Activated CD8-positive, alpha-beta T cell treated with anti-CD3 and anti-CD28 coated beads, Interleukin-2, amount 10 ng/mL, durations not matched to agents 7 days and 5 days (primary cell): ENCODE results near the gene FAM120A. TPM values are rescaled to one million over a fixed set of nuclear protein-coding genes. Genes with fewer than 3 reads are reported as not detected.
"Not testable (repeated sequence)": the region's sequence is repeated elsewhere in the genome, so short reads cannot be mapped to it uniquely, and the experiment has no call there.

Experiments used
- ATAC-seq: fragments of 150-1000 bp; cut with Tn5 transposase; one replicate; pipeline ENCODE4 v1.10.0; 2021; ENCODE audit warnings: moderate library complexity
- CTCF ChIA-PET: fragments of 350-600 bp; sonication (Branson Sonifier 250); formaldehyde crosslinking; loops from one replicate; lab custom pipeline; 2021; ENCODE audit warnings: antibody characterized with exemption; lab: Charles Lee
- POLR2A ChIA-PET: fragments of 350-600 bp; sonication (Branson Sonifier 250); formaldehyde crosslinking; loops from one replicate; lab custom pipeline; 2021; ENCODE audit warnings: antibody characterized with exemption; lab: Charles Lee
- DNase-seq: peaks from one replicate; pipeline ENCODE4 v3.0.0-alpha.2; 2020
- H3K27ac Mint-ChIP-seq: one replicate; pipeline ENCODE4 v1.8.0; 2021; ENCODE audit warnings: mild to moderate bottlenecking, mixed read lengths
- H3K27me3 Mint-ChIP-seq: one replicate; pipeline ENCODE4 v1.8.0; 2021; ENCODE audit warnings: low read depth, mixed read lengths
- H3K36me3 Mint-ChIP-seq: one replicate; pipeline ENCODE4 v1.8.0; 2021; ENCODE audit warnings: low read depth, mixed read lengths
- H3K4me1 Mint-ChIP-seq: one replicate; pipeline ENCODE4 v1.8.0; 2021; ENCODE audit warnings: low read depth, mixed read lengths
- H3K4me3 Mint-ChIP-seq: one replicate; pipeline ENCODE4 v1.8.0; 2021; ENCODE audit warnings: mild to moderate bottlenecking, mixed read lengths
- H3K9me3 Mint-ChIP-seq: one replicate; pipeline ENCODE4 v1.8.0; 2022; ENCODE audit warnings: mixed read lengths; ENCODE audit not compliant: insufficient read depth
- total RNA-seq, 2 experiments: library from RNA; stranded (reverse); gene quantifications; one replicate each; pipeline ENCODE4 v1.2.3, GENCODE V29; 2021

The FAM120A gene
- total RNA-seq, 2 experiments from 2014 or later, result 139 to 141 TPM

- Mint-ChIP-seq H3K36me3 (peaks cover 73% of the 10 kb centered on the region), H3K4me3 (peak overlapping the region; percentile 75), H3K27me3 (no peaks in the 10 kb centered on the region), H3K27ac (peak overlapping the region; percentile 88), H3K9me3 (no peaks in the 10 kb centered on the region), H3K4me1 (peaks cover 37% of the 10 kb centered on the region)
- ATAC-seq (peak; percentile 35), DNase-seq (no peak)
- POLR2A ChIA-PET, result interaction anchor here (0.8 kb wide), 1 partner anchor 66 kb away, joined by 3 read pairs; no protein-coding TSS in a partner anchor
- CTCF ChIA-PET, result interaction anchor here (1.5 kb wide), 1 partner anchor 66 kb away, joined by 4 read pairs; no protein-coding TSS in a partner anchor
Observed at GRCh38 chr9:93500571-93501298, 49.2 kb downstream of the FAM120A start.

DNA sequence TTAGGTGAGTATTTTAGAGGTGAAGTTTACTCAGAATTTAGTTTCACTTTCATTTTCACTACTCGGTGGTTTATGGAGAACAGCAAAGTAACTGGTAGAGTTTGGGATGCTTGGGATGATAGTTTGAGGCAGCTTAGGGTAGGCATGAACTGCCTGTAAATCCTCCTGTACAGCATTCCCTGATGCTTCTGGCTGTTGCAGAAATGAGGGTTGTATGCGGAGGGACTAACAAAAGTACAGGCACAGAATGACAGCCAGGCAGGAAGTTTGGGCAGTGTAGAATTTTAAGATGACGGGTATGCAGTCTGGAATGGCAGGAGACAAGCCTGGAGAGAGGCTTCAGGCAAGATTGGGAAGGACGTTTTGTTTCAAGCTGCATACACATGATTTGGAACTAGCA lies 49.9 kb downstream of the FAM120A start:
- Mint-ChIP-seq H3K9me3 (no peaks in the 10 kb centered on the region), H3K27me3 (no peaks in the 10 kb centered on the region), H3K27ac (peak overlapping the region; percentile 88), H3K4me1 (peaks cover 40% of the 10 kb centered on the region), H3K36me3 (peaks cover 74% of the 10 kb centered on the region), H3K4me3 (peak overlapping the region; percentile 75)
- ATAC-seq (peak; percentile 76), DNase-seq (no peak)
- ChIA-PET POLR2A (interaction anchor here (0.8 kb wide), 1 partner anchor 65 kb away, joined by 3 read pairs; no protein-coding TSS in a partner anchor), CTCF (interaction anchor here (1.2 kb wide), 1 partner anchor 392 kb away, joined by 3 read pairs; no protein-coding TSS in a partner anchor)

DNA sequence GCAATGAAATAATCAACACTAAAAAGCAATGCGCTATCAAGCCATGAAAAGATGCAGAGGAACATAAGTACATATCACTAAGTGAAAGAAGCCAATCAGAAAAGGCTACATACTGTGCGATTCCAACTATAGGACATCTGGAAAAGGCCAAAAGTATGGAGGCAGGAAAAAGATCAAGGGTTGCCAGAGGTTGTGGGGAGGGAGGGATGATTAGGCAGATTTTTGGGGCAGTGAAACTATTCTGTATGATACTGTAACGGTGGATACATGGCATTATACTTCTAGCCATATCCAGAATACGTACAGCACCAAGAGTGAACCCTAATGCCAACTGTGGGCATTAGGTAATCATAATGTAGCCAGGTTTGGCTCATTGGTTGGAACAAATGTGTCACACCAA lies 51.9 kb downstream of the FAM120A start:
- Mint-ChIP-seq H3K27ac (no peak overlapping the region), H3K9me3 (no peaks in the 10 kb centered on the region), H3K4me1 (peaks cover 52% of the 10 kb centered on the region), H3K4me3 (no peak overlapping the region), H3K36me3 (peaks cover 69% of the 10 kb centered on the region), H3K27me3 (no peaks in the 10 kb centered on the region)
- ATAC-seq (no peak), DNase-seq (no peak)
- POLR2A ChIA-PET, result no interaction called here
- CTCF ChIA-PET, result no interaction called here

DNA sequence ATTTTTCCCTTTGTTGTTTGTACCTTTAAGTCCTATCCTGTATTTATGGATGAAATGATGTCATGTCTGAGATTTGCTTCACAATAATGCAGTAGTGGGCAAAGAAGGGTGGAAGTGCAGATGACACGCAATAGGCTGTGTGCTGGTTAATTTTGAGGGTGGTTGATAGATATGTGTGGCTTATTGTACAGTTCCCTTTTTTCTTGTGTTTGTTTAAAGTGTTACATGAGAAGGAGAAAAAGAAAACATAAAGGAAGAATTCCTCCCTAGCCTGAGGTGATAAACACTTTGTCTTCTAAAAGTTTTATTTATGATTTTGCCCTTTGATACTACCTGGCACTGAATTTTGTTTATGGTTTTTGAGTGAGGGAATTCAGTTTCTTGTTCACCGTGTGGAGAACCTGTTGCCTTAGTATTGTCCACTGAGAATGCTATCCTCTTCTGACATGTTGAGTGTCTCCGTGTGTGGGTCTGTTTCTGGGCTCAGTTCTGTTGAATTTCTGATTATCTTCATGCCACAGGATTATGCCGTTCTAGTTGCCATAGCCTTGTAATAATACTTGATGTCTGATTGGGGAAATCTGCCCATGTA lies 54.2 kb downstream of the FAM120A start:
- H3K4me1 Mint-ChIP-seq, result peaks cover 47% of the 10 kb centered on the region
- H3K36me3 Mint-ChIP-seq, result peaks cover 53% of the 10 kb centered on the region
- no peak overlapping the region for H3K27ac Mint-ChIP-seq
- DNase-seq, result no peak
- ChIA-PET CTCF (no interaction called here), POLR2A (no interaction called here)
- H3K4me3 Mint-ChIP-seq, result no peak overlapping the region
- no peaks in the 10 kb centered on the region for H3K9me3 Mint-ChIP-seq
- H3K27me3 Mint-ChIP-seq, result no peaks in the 10 kb centered on the region
- no peak for ATAC-seq

DNA sequence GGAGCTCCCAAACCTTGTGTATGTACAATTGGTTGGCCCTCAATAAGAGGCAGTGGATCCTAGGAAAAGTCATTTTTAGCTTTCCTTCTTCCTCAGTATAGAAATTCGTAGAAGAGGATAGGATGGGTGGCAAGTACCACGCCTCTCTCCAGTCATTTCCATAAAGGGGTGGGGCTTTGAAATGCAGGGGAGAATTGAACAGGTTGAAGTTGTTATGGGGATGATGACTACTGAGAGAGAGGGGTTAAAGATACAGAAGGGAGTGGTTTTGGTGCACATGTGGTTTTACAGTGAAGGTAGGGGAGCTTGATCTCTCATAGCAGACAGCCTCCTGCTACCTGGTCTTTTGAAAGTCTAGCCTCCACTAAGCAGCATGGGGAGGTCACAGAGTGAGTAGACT lies 56.3 kb downstream of the FAM120A start:
- H3K4me3 Mint-ChIP-seq, result no peak overlapping the region
- POLR2A ChIA-PET, result no interaction called here
- H3K27ac Mint-ChIP-seq, result peak overlapping the region; percentile 27
- no peaks in the 10 kb centered on the region for H3K9me3 Mint-ChIP-seq
- peaks cover 36% of the 10 kb centered on the region for H3K36me3 Mint-ChIP-seq
- H3K4me1 Mint-ChIP-seq, result peaks cover 36% of the 10 kb centered on the region
- no peaks in the 10 kb centered on the region for H3K27me3 Mint-ChIP-seq
- peak; percentile 17 for DNase-seq
- CTCF ChIA-PET, result interaction anchor here (3.4 kb wide), 1 partner anchor 59 kb away, joined by 14 read pairs; no protein-coding TSS in a partner anchor
- no peak for ATAC-seq

DNA sequence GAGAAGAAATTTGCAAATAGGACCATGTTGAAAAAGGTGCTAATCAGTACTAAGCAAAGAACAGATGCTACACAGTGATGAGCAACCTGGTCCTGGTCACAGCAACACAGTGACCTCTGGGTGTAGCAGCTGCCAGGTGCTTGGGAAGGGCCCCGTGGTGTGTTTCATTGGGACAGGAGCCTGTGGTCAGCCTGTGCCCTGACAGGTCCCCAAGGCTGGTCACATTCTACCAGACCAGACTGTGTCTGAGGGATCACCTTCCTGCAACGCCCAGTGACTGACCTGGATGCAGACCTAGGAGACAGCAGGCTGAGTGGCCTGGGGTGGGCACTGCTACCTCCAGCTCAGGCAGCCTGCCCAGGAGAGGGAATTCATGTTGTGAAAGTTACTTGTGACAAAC lies 56.7 kb downstream of the FAM120A start:
- ATAC-seq, result no peak
- Mint-ChIP-seq H3K27me3 (no peaks in the 10 kb centered on the region), H3K4me3 (no peak overlapping the region), H3K27ac (no peak overlapping the region), H3K4me1 (peaks cover 35% of the 10 kb centered on the region), H3K9me3 (no peaks in the 10 kb centered on the region), H3K36me3 (peaks cover 33% of the 10 kb centered on the region)
- peak; percentile 15 for DNase-seq
- ChIA-PET CTCF (interaction anchor here (3.4 kb wide), 1 partner anchor 58 kb away, joined by 14 read pairs; no protein-coding TSS in a partner anchor), POLR2A (no interaction called here)

DNA sequence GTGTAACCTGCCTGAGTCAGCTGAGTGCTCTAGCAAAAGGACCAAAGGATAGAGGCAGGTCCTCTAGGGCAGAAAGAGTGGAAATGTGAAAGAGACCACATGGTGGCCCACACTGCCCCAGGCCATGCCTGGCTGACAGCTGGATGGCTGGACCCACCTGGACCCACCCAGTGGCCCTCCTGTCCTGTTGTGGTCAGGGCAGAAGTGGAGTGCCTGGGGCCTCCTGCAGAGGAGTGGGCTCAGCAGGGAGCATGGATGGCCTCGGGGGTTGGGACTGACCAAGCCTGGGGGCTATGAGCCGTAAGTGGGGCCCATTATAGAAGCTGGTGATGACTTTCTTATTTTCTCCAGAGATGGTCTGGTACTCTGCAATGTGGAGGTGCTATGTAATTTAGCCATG lies 57.6 kb downstream of the FAM120A start:
- H3K4me1 Mint-ChIP-seq, result peaks cover 31% of the 10 kb centered on the region
- peaks cover 32% of the 10 kb centered on the region for H3K36me3 Mint-ChIP-seq
- DNase-seq (no peak), ATAC-seq (no peak)
- H3K9me3 Mint-ChIP-seq, result no peaks in the 10 kb centered on the region
- H3K4me3 Mint-ChIP-seq, result no peak overlapping the region
- ChIA-PET CTCF (interaction anchor here (3.4 kb wide), 1 partner anchor 57 kb away, joined by 14 read pairs; no protein-coding TSS in a partner anchor), POLR2A (no interaction called here)
- peak overlapping the region; percentile 0 for H3K27ac Mint-ChIP-seq
- H3K27me3 Mint-ChIP-seq, result no peaks in the 10 kb centered on the region

DNA sequence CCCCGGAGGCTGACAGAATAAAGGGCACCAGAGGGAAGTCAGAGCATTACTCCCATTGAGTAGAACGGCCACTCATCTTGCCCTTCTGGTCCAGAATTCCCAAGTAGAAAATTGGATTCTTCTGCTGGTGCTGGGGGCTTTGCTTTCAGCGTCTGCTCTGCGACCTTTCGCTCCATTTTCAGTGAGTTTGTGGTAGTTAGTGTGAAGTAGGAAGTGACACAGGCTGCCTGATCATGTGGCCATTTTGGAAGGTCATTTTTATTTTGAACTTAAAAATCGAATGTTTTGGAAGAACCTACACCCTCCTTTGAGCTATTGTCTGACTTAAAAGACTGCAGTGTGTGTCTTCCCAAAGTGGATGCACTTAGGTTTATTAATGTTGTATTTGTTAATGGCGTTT lies 58.6 kb downstream of the FAM120A start:
- H3K36me3 Mint-ChIP-seq, result peaks cover 29% of the 10 kb centered on the region
- ATAC-seq (no peak), DNase-seq (no peak)
- H3K9me3 Mint-ChIP-seq, result no peaks in the 10 kb centered on the region
- no peaks in the 10 kb centered on the region for H3K27me3 Mint-ChIP-seq
- H3K27ac Mint-ChIP-seq, result no peak overlapping the region
- ChIA-PET POLR2A (no interaction called here), CTCF (interaction anchor here (3.4 kb wide), 1 partner anchor 56 kb away, joined by 14 read pairs; no protein-coding TSS in a partner anchor)
- H3K4me3 Mint-ChIP-seq, result no peak overlapping the region
- H3K4me1 Mint-ChIP-seq, result peaks cover 27% of the 10 kb centered on the region

- H3K27me3 Mint-ChIP-seq, ATAC-seq, POLR2A ChIA-PET, H3K9me3 Mint-ChIP-seq, H3K4me3 Mint-ChIP-seq, H3K27ac Mint-ChIP-seq: not testable (repeated sequence)
- Mint-ChIP-seq H3K4me1 (peaks cover 20% of the 10 kb centered on the region), H3K36me3 (peaks cover 23% of the 10 kb centered on the region)
- DNase-seq, result peak; percentile 10
- CTCF ChIA-PET, result interaction anchor here (0.9 kb wide), 1 partner anchor 55 kb away, joined by 3 read pairs; no protein-coding TSS in a partner anchor
Observed at GRCh38 chr9:93511228-93511627, 59.7 kb downstream of the FAM120A start.

DNA sequence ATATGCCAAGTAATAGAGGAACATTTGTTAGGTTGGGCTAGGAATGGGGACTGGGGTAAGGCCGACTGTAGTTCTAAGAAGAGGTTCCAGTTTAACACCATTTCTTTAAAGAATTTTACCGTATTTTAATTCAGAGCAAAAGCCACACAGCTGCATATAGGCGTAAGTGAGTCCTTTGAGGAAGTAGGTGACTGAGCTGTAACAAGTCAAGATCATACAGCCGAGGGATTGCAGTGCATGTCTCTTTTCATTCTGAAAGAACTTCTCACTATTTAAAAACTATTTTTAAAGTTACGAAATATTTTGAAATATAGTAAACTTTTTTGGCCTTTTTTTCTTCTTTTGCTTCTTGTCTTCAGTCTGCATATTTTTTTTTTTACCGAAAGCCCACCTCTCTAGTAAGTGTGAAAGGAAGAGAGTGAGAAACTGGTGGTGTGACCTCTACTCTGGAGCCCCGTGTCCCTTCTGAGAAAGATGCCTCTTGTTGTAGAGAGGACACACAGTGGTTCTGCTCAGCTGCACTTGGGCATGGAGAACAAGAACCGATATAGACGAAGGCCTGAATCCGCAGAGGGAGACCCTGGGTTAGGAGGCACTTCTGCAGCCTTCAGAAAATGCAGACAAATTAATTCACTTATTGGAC lies 60.8 kb downstream of the FAM120A start:
- POLR2A ChIA-PET, DNase-seq, H3K4me3 Mint-ChIP-seq, H3K27ac Mint-ChIP-seq, H3K27me3 Mint-ChIP-seq, H3K9me3 Mint-ChIP-seq, ATAC-seq: not testable (repeated sequence)
- CTCF ChIA-PET, result interaction anchor here (0.9 kb wide), 1 partner anchor 54 kb away, joined by 3 read pairs; no protein-coding TSS in a partner anchor
- Mint-ChIP-seq H3K36me3 (peaks cover 20% of the 10 kb centered on the region), H3K4me1 (peaks cover 15% of the 10 kb centered on the region)

- ChIA-PET POLR2A (no interaction called here), CTCF (interaction anchor here (0.7 kb wide), 1 partner anchor 52 kb away, joined by 3 read pairs; no protein-coding TSS in a partner anchor)
- H3K27me3 Mint-ChIP-seq, result no peaks in the 10 kb centered on the region
- H3K27ac Mint-ChIP-seq, result peak overlapping the region; percentile 57
- no peak overlapping the region for H3K4me3 Mint-ChIP-seq
- H3K36me3 Mint-ChIP-seq, result peaks cover 30% of the 10 kb centered on the region
- peaks cover 7% of the 10 kb centered on the region for H3K4me1 Mint-ChIP-seq
- no peaks in the 10 kb centered on the region for H3K9me3 Mint-ChIP-seq
- DNase-seq (peak; percentile 10), ATAC-seq (no peak)
Observed at GRCh38 chr9:93513606-93514005, 62.1 kb downstream of the FAM120A start.
